Skeletal muscle cell (primary cell): ENCODE data around the gene NOS2.
"Not testable (repeated sequence)": the region's sequence is repeated elsewhere in the genome, so short reads cannot be mapped to it uniquely, and the experiment has no call there.

Source experiments
- DNase-seq: peaks from one replicate; pipeline ENCODE4 v3.0.0-alpha.2; 2010; ENCODE audit warnings: low read depth
- H3K4me3 ChIP-seq: 2 replicates; pipeline ENCODE4 v1.5.1; 2011; ENCODE audit warnings: low read depth, mild to moderate bottlenecking, control low read depth, low read length, moderate library complexity

Gene NOS2

GRCh38 chr17:27741971-27742575 lies 58.3 kb downstream of the NOS2 start:
- H3K4me3 ChIP-seq, result no peak overlapping the region
- DNase-seq, result no peak

GRCh38 chr17:27741361-27741861 lies 58.9 kb downstream of the NOS2 start:
- DNase-seq, result no peak
- H3K4me3 ChIP-seq, result no peak overlapping the region

- not testable (repeated sequence) for DNase-seq, H3K4me3 ChIP-seq
These were observed 59.8 kb downstream of the NOS2 start for GRCh38 chr17:27740541-27740940.

- no peak overlapping the region for H3K4me3 ChIP-seq
- no peak for DNase-seq
These were observed 66.6 kb downstream of the NOS2 start for GRCh38 chr17:27733773-27734172.

- not testable (repeated sequence) for DNase-seq, H3K4me3 ChIP-seq
These were observed 67.6 kb downstream of the NOS2 start for GRCh38 chr17:27732746-27733145.

- not testable (repeated sequence) for DNase-seq
These were observed 74.3 kb downstream of the NOS2 start for GRCh38 chr17:27725982-27726381.

GRCh38 chr17:27721797-27722196 lies 78.5 kb downstream of the NOS2 start:
- DNase-seq, result no peak
- H3K4me3 ChIP-seq, result no peak overlapping the region

More at GRCh38 chr17:27725982-27726381, 74.3 kb downstream of the NOS2 start:
- not testable (repeated sequence) for H3K4me3 ChIP-seq
